Subcutaneous adipose tissue (tissue), 4 donors: Measurements from ENCODE around the gene SPEM2. TPM values are rescaled to one million over a fixed set of nuclear protein-coding genes. Genes with fewer than 3 reads are reported as not detected.

Experiments
- CTCF ChIP-seq: fragments of 450-650 bp; IDR thresholded peaks from one replicate; pipeline ENCODE4 v1.5.1; 2016; ENCODE audit warnings: low read depth, mild to moderate bottlenecking, control low read depth, antibody characterized with exemption, moderate library complexity
- total RNA-seq, 4 donors: library from RNA; depleted of rRNA; stranded (reverse); fragments of >200 nt; gene quantifications; one replicate each; pipeline ENCODE4 v1.1.0, GENCODE V29; 2016

SPEM2 gene
- total RNA-seq, 4 donors from 2014 or later = not detected

- TF ChIP-seq CTCF = no peak
These were observed 40.8 kb upstream of the SPEM2 start for GRCh38 chr17:7384489-7385081.

GRCh38 chr17:7388856-7389255 is 36.6 kb upstream of the SPEM2 start:
- TF ChIP-seq CTCF = no peak

- TF ChIP-seq CTCF = no peak
These were observed 35.2 kb upstream of the SPEM2 start for GRCh38 chr17:7389924-7390910.

- TF ChIP-seq CTCF = no peak
These were observed 34.1 kb upstream of the SPEM2 start for GRCh38 chr17:7391307-7391706.

GRCh38 chr17:7392696-7393612 is 32.5 kb upstream of the SPEM2 start:
- TF ChIP-seq CTCF = no peak

- TF ChIP-seq CTCF = no peak
These were observed 31.6 kb upstream of the SPEM2 start for GRCh38 chr17:7393613-7394451.
